GM12878 (cell line): ENCODE data around the gene CEACAM6. TPM values are rescaled to one million over a fixed set of nuclear protein-coding genes. Genes with fewer than 3 reads are reported as not detected.

ENCODE experiments used
- ATAC-seq: fragments of 200-7000 bp; cut with Tn5 transposase; 3 replicates; pipeline ENCODE4 v1.9.1; 2020; ENCODE audit warnings: mild to moderate bottlenecking, moderate library complexity
- BruUV-seq: library from RNA; stranded (reverse); fragments of 400-500 nt; replicated peaks from 2 replicates; lab custom pipeline; 2021; lab: Mats Ljungman, UMichigan
- CTCF ChIA-PET: fragments of 300-600 bp; sonication (Branson Sonifier 250); formaldehyde crosslinking; extraction: SDS; loops from one replicate; lab custom pipeline; 2021; ENCODE audit warnings: inconsistent platforms; lab: Yijun Ruan, JAX
- POLR2A ChIA-PET: fragments of 350-600 bp; formaldehyde crosslinking; extraction: SDS; loops from one replicate; lab custom pipeline; 2021; ENCODE audit warnings: inconsistent platforms; lab: Charles Lee
- RAD21 ChIA-PET: fragments of 300-600 bp; sonication (Branson Sonifier 250); formaldehyde crosslinking; loops from one replicate; lab custom pipeline; 2023; ENCODE audit warnings: antibody characterized with exemption; ENCODE audit not compliant: unreplicated experiment; lab: Charles Lee
- SMC1A ChIA-PET: fragments of 300-600 bp; sonication (Branson Sonifier 250); formaldehyde crosslinking; loops from one replicate; lab custom pipeline; 2023; ENCODE audit not compliant: unreplicated experiment, uncharacterized antibody; lab: Charles Lee
- DNase-seq: peaks from one replicate; pipeline ENCODE4 v3.0.0-alpha.2; 2011; ENCODE audit warnings: low read depth, low spot score
- FAIRE-seq: peaks from 3 replicates; lab custom pipeline; 2011; peaks lifted over from hg19 to GRCh38; lab: Jason Lieb, UNC
- H2AFZ ChIP-seq: 2 replicates; pipeline ENCODE4 v1.6.0; 2011; ENCODE audit warnings: low read depth, low read length, control low read depth; ENCODE audit not compliant: control insufficient read depth
- H3K27ac ChIP-seq: 2 replicates; pipeline ENCODE4 v1.5.1; 2011; ENCODE audit warnings: control low read depth; ENCODE audit not compliant: control insufficient read depth, insufficient read depth
- H3K27me3 ChIP-seq, 2 experiments: replicated peaks in 1 of 2; 2 replicates each; pipeline versions ENCODE4 v1.6.0 to v1.6.1; 2011; ENCODE audit warnings: low read length in 1 of 2; ENCODE audit not compliant: control insufficient read depth in 2 of 2, insufficient read depth in 2 of 2
- H3K36me3 ChIP-seq, 2 experiments: 2 replicates each; pipeline ENCODE4 v1.5.1; 2011; ENCODE audit warnings: low read length in 1 of 2; ENCODE audit not compliant: control insufficient read depth in 2 of 2, insufficient read depth in 2 of 2
- H3K4me1 ChIP-seq: 2 replicates; pipeline ENCODE4 v1.6.1; 2011; ENCODE audit warnings: mild to moderate bottlenecking, low read length, moderate library complexity, mixed read lengths; ENCODE audit not compliant: control insufficient read depth, insufficient read depth
- H3K4me2 ChIP-seq: 2 replicates; pipeline ENCODE4 v1.6.0; 2011; ENCODE audit warnings: control low read depth; ENCODE audit not compliant: control insufficient read depth, insufficient read depth
- H3K4me3 ChIP-seq: fragments of 200-600 bp; sonication (generic); 2 replicates; pipeline ENCODE4 v1.5.1; 2016
- H3K79me2 ChIP-seq: 2 replicates; pipeline ENCODE4 v1.6.0; 2011; ENCODE audit warnings: low read length; ENCODE audit not compliant: control insufficient read depth, insufficient read depth
- H3K9ac ChIP-seq: 2 replicates; pipeline ENCODE4 v1.8.0; 2011; ENCODE audit warnings: low read length, control low read depth, mixed read lengths; ENCODE audit not compliant: control insufficient read depth, insufficient read depth
- H3K9me3 ChIP-seq: replicated peaks from 3 replicates; pipeline ENCODE4 v1.5.1; 2011; ENCODE audit warnings: mild to moderate bottlenecking, low read length; ENCODE audit not compliant: control insufficient read depth, insufficient read depth
- H4K20me1 ChIP-seq: 2 replicates; pipeline ENCODE4 v1.6.0; 2011; ENCODE audit not compliant: control insufficient read depth, insufficient read depth
- BCL3 ChIP-seq: IDR thresholded peaks from 2 replicates; pipeline ENCODE4 v1.6.1; 2011; ENCODE audit warnings: borderline replicate concordance, low read depth, mild to moderate bottlenecking, moderate library complexity, low read length; ENCODE audit not compliant: insufficient read depth, poor library complexity, severe bottlenecking
- E2F4 ChIP-seq: IDR thresholded peaks from 2 replicates; pipeline ENCODE4 v1.6.1; 2012; ENCODE audit warnings: low read depth, low read length, improper control_type of control experiment
- JUND ChIP-seq: IDR thresholded peaks from 2 replicates; pipeline ENCODE4 v1.6.1; 2012; ENCODE audit warnings: low read depth, mild to moderate bottlenecking, low read length, improper control_type of control experiment, moderate library complexity
- MYC ChIP-seq: IDR thresholded peaks from 2 replicates; pipeline ENCODE4 v1.6.1; 2011; ENCODE audit warnings: mild to moderate bottlenecking, low read length, moderate library complexity, inconsistent platforms; ENCODE audit not compliant: insufficient read depth, insufficient replicate concordance, insufficient read length, severe bottlenecking
- PBX3 ChIP-seq: IDR thresholded peaks from 2 replicates; pipeline ENCODE4 v1.6.1; 2011; ENCODE audit warnings: mild to moderate bottlenecking, low read depth, low read length, moderate library complexity; ENCODE audit not compliant: insufficient replicate concordance
- POU2F2 ChIP-seq: IDR thresholded peaks from 3 replicates; pipeline ENCODE4 v1.6.1; 2011; ENCODE audit warnings: low read depth, mild to moderate bottlenecking, low read length, borderline replicate concordance
- SIX5 ChIP-seq: IDR thresholded peaks from 2 replicates; pipeline ENCODE4 v1.6.1; 2011; ENCODE audit warnings: mild to moderate bottlenecking, low read depth, low read length, moderate library complexity; ENCODE audit not compliant: severe bottlenecking
- TAF1 ChIP-seq: IDR thresholded peaks from 2 replicates; pipeline ENCODE4 v1.6.1; 2011; ENCODE audit warnings: mild to moderate bottlenecking, low read depth, low read length, borderline replicate concordance
- USF2 ChIP-seq: IDR thresholded peaks from 2 replicates; pipeline ENCODE4 v1.6.1; 2011; ENCODE audit warnings: low read depth, low read length, improper control_type of control experiment, borderline replicate concordance
- ZBED1 ChIP-seq: IDR thresholded peaks from 2 replicates; pipeline ENCODE4 v1.6.1; 2016; ENCODE audit warnings: borderline replicate concordance
- WGBS: methylation state at CpG from one replicate; pipeline ENCODE4 v1.1.6; 2016; ENCODE audit warnings: low lambda C conversion rate; ENCODE audit not compliant: insufficient replicate concordance, insufficient coverage; ENCODE audit errors: missing lambda C conversion rate; 5-methylcytosine and 5-hydroxymethylcytosine counted together
- in situ Hi-C: fragments of 300-500 bp; cut with MboI; formaldehyde crosslinking; loops from 9 replicates; pipeline ENCODE4 v1.14.3; 2018; ENCODE audit warnings: mixed read lengths
- intact Hi-C: fragments of 100-400 bp; cut with micrococcal nuclease; formaldehyde crosslinking; loops from one replicate; pipeline ENCODE4 v1.14.2; 2022; ENCODE audit not compliant: unreplicated experiment
- polyA plus RNA-seq, 11 experiments: library from polyadenylated mRNA; depleted of rRNA in 4 of 11; unstranded in 6 of 11; stranded (reverse) in 5 of 11; fragments of >200 nt; fragmentation: Nextera tagmentation in 4 of 11; fragmentation: Illumina TruSeq in 1 of 11; extraction: Ambion mirVana in 4 of 11; extraction: Trizol in 1 of 11; gene quantifications; 1 replicate in 1 of 11; 2 replicates in 10 of 11; pipeline versions ENCODE4 v1.2.1 to v1.2.3, GENCODE V29; 2011 to 2016; ENCODE audit warnings: inconsistent platforms in 2 of 11, missing spikeins in 2 of 11, low read depth in 1 of 11
- total RNA-seq, 4 experiments: library from RNA; depleted of rRNA in 3 of 4; stranded (reverse); fragments of >200 nt in 3 of 4; fragmentation: Illumina TruSeq in 1 of 4; extraction: Trizol in 1 of 4; gene quantifications; 2 replicates each; pipeline versions ENCODE4 v1.2.1 to v1.2.3, GENCODE V29; 2013 to 2021

The CEACAM6 gene
- total and polyA plus RNA-seq, 10 of the 15 experiments (the other 5 are each of a cell fraction or from before 2014, with no cell fraction given) = 0.26 TPM; not detected in 9

- Histone ChIP-seq H3K9ac (no peak overlapping the region), H3K4me2 (no peak overlapping the region), H3K36me3 (no peaks in the 10 kb centered on the region), H2AFZ (no peak overlapping the region), H3K9me3 (no peaks in the 10 kb centered on the region), H3K27me3 (no peaks in the 10 kb centered on the region; a peak in 1 of 4 replicates), H4K20me1 (no peaks in the 10 kb centered on the region), H3K4me1 (no peaks in the 10 kb centered on the region), H3K79me2 (no peaks in the 10 kb centered on the region), H3K27ac (no peak overlapping the region), H3K4me3 (no peak overlapping the region)
- ATAC-seq = no peak
- FAIRE-seq = no peak
- no peak for DNase-seq
- POLR2A ChIA-PET = no interaction called here
- no TSS peak for BruUV-seq
- WGBS = 11% methylated on average over 5 of the region's 5 CpGs
- intact Hi-C loops (no loop called here), in situ Hi-C loops (no loop called here)
- CTCF ChIA-PET = interaction anchor here (1.0 to 2.3 kb wide), 4 partner anchors 8 to 80 kb away, joined by 3 to 17 read pairs (median 3); no protein-coding TSS in a partner anchor
- SMC1A ChIA-PET = no interaction called here
- RAD21 ChIA-PET = interaction anchor here (0.6 kb wide), 1 partner anchor 12 kb away, joined by 3 read pairs; no protein-coding TSS in a partner anchor
- no peak for TF ChIP-seq MYC
Measured at GRCh38 chr19:41740415-41741243, 14.7 kb upstream of the CEACAM6 start.

GRCh38 chr19:41741244-41741554, 14.1 kb upstream of the CEACAM6 start:
- Histone ChIP-seq H3K4me2 (no peak overlapping the region), H3K36me3 (no peaks in the 10 kb centered on the region), H3K27me3 (peaks cover 0 to 2% of the 10 kb centered on the region in 2 experiments; a peak in 1 of 4 replicates), H4K20me1 (no peaks in the 10 kb centered on the region), H3K79me2 (no peaks in the 10 kb centered on the region), H3K9ac (no peak overlapping the region), H3K4me1 (no peaks in the 10 kb centered on the region), H2AFZ (no peak overlapping the region), H3K27ac (no peak overlapping the region), H3K9me3 (no peaks in the 10 kb centered on the region), H3K4me3 (no peak overlapping the region)
- ChIA-PET CTCF (interaction anchor here (1.2 to 2.3 kb wide), 3 partner anchors 9 to 52 kb away, joined by 3 to 17 read pairs (median 3); no protein-coding TSS in a partner anchor), POLR2A (no interaction called here), SMC1A (no interaction called here), RAD21 (no interaction called here)
- BruUV-seq = no TSS peak
- 0% methylated on average over 2 of the region's 2 CpGs for WGBS
- in situ Hi-C loops (no loop called here), intact Hi-C loops (no loop called here)
- no peak for DNase-seq
- peak; percentile 35 for FAIRE-seq
- no peak for ATAC-seq
- TF ChIP-seq SIX5 (no peak), JUND (no peak), PBX3 (no peak), POU2F2 (no peak), ZBED1 (no peak), TAF1 (no peak), BCL3 (no peak), USF2 (no peak), E2F4 (no peak)
